ENCODE data around the gene CSF1R. TPM values are rescaled to one million over a fixed set of nuclear protein-coding genes. Genes with fewer than 3 reads are reported as not detected.
A peak's percentile ranks its signal among the peaks of the same experiment; 100 is the strongest.

Gene CSF1R
- total and polyA plus RNA-seq, 12 donors, result 4.8 to 83.9 (median 10.6) TPM

GRCh38 chr5:150021491-150022157 is 64.7 kb downstream of the CSF1R start:
- no peak for TF ChIP-seq CTCF (IDR thresholded peaks at IDR 0.05)
- Histone ChIP-seq H3K4me1 (peaks cover 5 to 62% (median 53%) of the 10 kb centered on the region in 9 donors), H3K27ac (peak overlapping the region; percentile 7 to 83 (median 70)), H3K27me3 (no peaks in the 10 kb centered on the region), H3K36me3 (peaks cover 0 to 100% (median 32%) of the 10 kb centered on the region in 9 donors), H3K9me3 (peaks cover 0 to 3% (median under 1%) of the 10 kb centered on the region in 11 donors), H3K4me3 (peak overlapping the region in 4 of 10 donors; percentile 2 to 30 (median 21))
- WGBS, 2 donors, result 70 to 74% methylated on average over 13 of the region's 13 CpGs
- DNase-seq (peak; percentile 28 to 31), ATAC-seq (peak in 7 of 8 donors; percentile 39 to 72 (median 61))
- intact Hi-C loops (cut with DNase I), result loop anchor here in 3 of 10 donors (5.0 to 10.0 kb wide), 3 partner anchors 193 to 333 kb away; partner anchors contain the start of gene TCOF1 (in 1 of the 3)

GRCh38 chr5:150020249-150020648 is 66.1 kb downstream of the CSF1R start:
- intact Hi-C loops (cut with DNase I), result loop anchor here in 3 of 10 donors (5.0 to 10.0 kb wide), 3 partner anchors 195 to 335 kb away; partner anchors contain the start of gene TCOF1 (in 1 of the 3)
- Histone ChIP-seq H3K36me3 (peaks cover 0 to 100% (median 41%) of the 10 kb centered on the region in 9 donors), H3K4me3 (no peak overlapping the region), H3K27ac (peak overlapping the region in 6 of 10 donors; percentile 64 to 83 (median 74)), H3K4me1 (peaks cover 5 to 59% (median 50%) of the 10 kb centered on the region in 9 donors), H3K27me3 (no peaks in the 10 kb centered on the region), H3K9me3 (peaks cover 0 to 15% (median 3%) of the 10 kb centered on the region in 11 donors)
- WGBS, 2 donors, result 98 to 100% methylated on average over 1 of the region's 1 CpG
- TF ChIP-seq CTCF (IDR thresholded peaks at IDR 0.05), result no peak
- no peak for ATAC-seq
- no peak for DNase-seq

- Histone ChIP-seq H3K9me3 (peaks cover 0 to 19% (median 3%) of the 10 kb centered on the region in 11 donors), H3K4me1 (peaks cover 2 to 31% (median 22%) of the 10 kb centered on the region in 9 donors), H3K36me3 (peaks cover 0 to 100% (median 65%) of the 10 kb centered on the region in 9 donors), H3K27me3 (no peaks in the 10 kb centered on the region), H3K4me3 (no peak overlapping the region), H3K27ac (no peak overlapping the region)
- 88 to 90% methylated on average over 6 of the region's 6 CpGs for WGBS, 2 donors
- intact Hi-C loops (cut with DNase I), result no loop called here
- TF ChIP-seq CTCF (IDR thresholded peaks at IDR 0.05), result no peak
- DNase-seq (no peak), ATAC-seq (no peak)
Measured at GRCh38 chr5:150017226-150018005, 68.9 kb downstream of the CSF1R start.

- no peak for TF ChIP-seq CTCF (IDR thresholded peaks at IDR 0.05)
- ATAC-seq (no peak), DNase-seq (no peak)
- no peak overlapping the region for H3K4me3 ChIP-seq
- no peaks in the 10 kb centered on the region for H3K27me3 ChIP-seq
- H3K9me3 ChIP-seq, result peaks cover 0 to 19% (median 3%) of the 10 kb centered on the region in 11 donors
- H3K27ac ChIP-seq, result no peak overlapping the region
- H3K4me1 ChIP-seq, result peaks cover 0 to 22% (median 13%) of the 10 kb centered on the region in 9 donors
- H3K36me3 ChIP-seq, result peaks cover 0 to 100% (median 72%) of the 10 kb centered on the region in 9 donors
- intact Hi-C loops (cut with DNase I), result no loop called here
Measured at GRCh38 chr5:150016537-150016936, 69.8 kb downstream of the CSF1R start.
